Kidney (tissue), 14 donors: ENCODE data around the gene ACAT2. TPM values are rescaled to one million over a fixed set of nuclear protein-coding genes. Genes with fewer than 3 reads are reported as not detected.

Experiments used
- DNase-seq, 5 donors: peaks; one replicate each; pipeline ENCODE4 v3.0.0-alpha.2; 2013 to 2020
- FAIRE-seq: peaks from 2 replicates; lab custom pipeline; 2012; peaks lifted over from hg19 to GRCh38; lab: Jason Lieb, UNC
- H3K27ac ChIP-seq, 2 donors: one replicate each; pipeline ENCODE4 v1.7.0; 2013; ENCODE audit warnings: low read depth in 2 of 2, low read length in 2 of 2, inconsistent platforms in 1 of 2
- H3K27me3 ChIP-seq: one replicate; pipeline ENCODE4 v1.7.1; 2013; ENCODE audit warnings: low read length, inconsistent platforms; ENCODE audit not compliant: control insufficient read depth, insufficient read depth
- H3K36me3 ChIP-seq, 3 donors: one replicate each; pipeline versions ENCODE4 v1.7.0 to v1.7.1; 2013; ENCODE audit warnings: low read length in 3 of 3, control low read depth in 1 of 3, inconsistent platforms in 1 of 3; ENCODE audit not compliant: insufficient read depth in 3 of 3, control insufficient read depth in 2 of 3
- H3K4me1 ChIP-seq, 3 donors: one replicate each; pipeline versions ENCODE4 v1.7.0 to v1.7.1; 2013; ENCODE audit warnings: low read length in 3 of 3, inconsistent platforms in 1 of 3, low read depth in 1 of 3; ENCODE audit not compliant: control insufficient read depth in 2 of 3, insufficient read depth in 2 of 3
- H3K4me3 ChIP-seq, 3 donors: one replicate each; pipeline versions ENCODE4 v1.7.0 to v1.8.1; 2013; ENCODE audit warnings: low read length in 3 of 3, control low read depth in 1 of 3, inconsistent platforms in 1 of 3
- H3K9ac ChIP-seq, 3 donors: one replicate each; pipeline versions ENCODE4 v1.7.0 to v1.7.1; 2013; ENCODE audit warnings: low read length in 3 of 3, control low read depth in 1 of 3, inconsistent platforms in 1 of 3
- H3K9me3 ChIP-seq, 3 donors: one replicate each; pipeline versions ENCODE4 v1.7.0 to v1.7.1; 2013; ENCODE audit warnings: low read length in 3 of 3, control low read depth in 1 of 3, inconsistent platforms in 1 of 3; ENCODE audit not compliant: control insufficient read depth in 2 of 3, insufficient read depth in 1 of 3
- CTCF ChIP-seq: IDR thresholded peaks from 3 replicates; pipeline ENCODE4 v1.5.1; 2012; ENCODE audit warnings: mild to moderate bottlenecking, moderate library complexity, borderline replicate concordance; ENCODE audit not compliant: insufficient read depth; ENCODE audit errors: extremely low read depth
- intact Hi-C: fragments of 100-400 bp; cut with DNase I; formaldehyde crosslinking; loops from one replicate; pipeline ENCODE4 v1.11.1; 2022
- polyA plus RNA-seq: library from polyadenylated mRNA; stranded (reverse); fragments of 350-450 nt; fragmentation: Illumina TruSeq; extraction: RNeasy Lipid Tissue Mini Kit (QIAGEN cat#74804); gene quantifications from one replicate; pipeline ENCODE4 v1.2.3, GENCODE V29; 2014; ENCODE audit warnings: low read depth, low replicate concordance; ENCODE audit not compliant: insufficient read depth
- total RNA-seq: library from RNA; stranded (reverse); fragmentation: NEBNext Ultra II Directional; extraction: Animal tissue kit (Norgen Biotek cat#: 25700); gene quantifications from one replicate; pipeline ENCODE4 v1.2.1, GENCODE V29; 2021
- donor health status: control.
- donor health status: control.
- donor health status: control.
- donor health status: control.
- donor health status: control.
- donor health status: DM: yes; HTN: yes; CAD: no.
- donor health status: Normal renal cell carcinoma (clear cell type).

The ACAT2 gene
- total and polyA plus RNA-seq, 2 donors from 2014 or later = 20.4 to 30.5 TPM

- H3K9ac ChIP-seq = no peak overlapping the region
- intact Hi-C loops = no loop called here
- peaks cover 16 to 54% (median 30%) of the 10 kb centered on the region in 3 donors for H3K36me3 ChIP-seq
- H3K4me3 ChIP-seq = no peak overlapping the region
- no peak for FAIRE-seq
- H3K27me3 ChIP-seq = no peaks in the 10 kb centered on the region
- H3K9me3 ChIP-seq = no peaks in the 10 kb centered on the region
- H3K27ac ChIP-seq = no peak overlapping the region
- H3K4me1 ChIP-seq = no peaks in the 10 kb centered on the region
- no peak for DNase-seq
- TF ChIP-seq CTCF = no peak
Observed at GRCh38 chr6:159751448-159751847, 10.4 kb upstream of the ACAT2 start.

GRCh38 chr6:159753081-159753872, 8.6 kb upstream of the ACAT2 start:
- H3K27me3 ChIP-seq = no peaks in the 10 kb centered on the region
- no peaks in the 10 kb centered on the region for H3K4me1 ChIP-seq
- H3K27ac ChIP-seq = no peak overlapping the region
- H3K9ac ChIP-seq = no peak overlapping the region
- no peak for TF ChIP-seq CTCF
- DNase-seq (no peak), FAIRE-seq (no peak)
- no peaks in the 10 kb centered on the region for H3K9me3 ChIP-seq
- H3K4me3 ChIP-seq = no peak overlapping the region
- intact Hi-C loops = no loop called here
- H3K36me3 ChIP-seq = peaks cover 13 to 54% (median 33%) of the 10 kb centered on the region in 3 donors

- intact Hi-C loops = no loop called here
- Histone ChIP-seq H3K4me1 (no peaks in the 10 kb centered on the region), H3K27me3 (no peaks in the 10 kb centered on the region), H3K9ac (no peak overlapping the region), H3K9me3 (no peaks in the 10 kb centered on the region), H3K4me3 (no peak overlapping the region), H3K36me3 (peaks cover 13 to 55% (median 34%) of the 10 kb centered on the region in 3 donors), H3K27ac (no peak overlapping the region)
- FAIRE-seq (no peak), DNase-seq (no peak)
- TF ChIP-seq CTCF = no peak
Observed at GRCh38 chr6:159754401-159754800, 7.4 kb upstream of the ACAT2 start.
